ENCODE data around the gene CTDP1.

CTDP1 gene

DNA sequence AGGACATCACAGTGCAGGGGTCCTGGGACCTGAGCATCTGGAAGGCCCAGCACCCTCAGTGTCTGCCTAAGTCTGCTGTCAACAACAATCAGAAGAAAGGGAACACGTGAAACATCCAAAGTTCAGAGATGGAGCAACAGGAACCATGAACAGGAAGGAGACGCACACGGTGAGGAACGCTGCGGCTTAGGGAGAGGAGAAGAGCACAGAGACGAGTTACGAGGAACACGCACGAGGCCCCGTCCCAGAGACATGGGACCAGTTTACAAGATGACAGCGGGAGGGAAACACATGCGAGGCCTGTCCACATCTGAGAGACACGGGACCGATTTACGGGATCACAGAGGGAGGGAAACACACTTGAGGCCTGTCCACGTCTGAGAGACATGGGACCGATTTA is 115.2 kb downstream of the CTDP1 start:
- no peak for TF ChIP-seq CTCF (conservative IDR thresholded peaks at IDR 0.05; ENCODE audit: low read depth)
- ChIA-PET CTCF (no interaction called here), POLR2A (ENCODE audit: low non-redundant PET) (no interaction called here)
- no peak overlapping the region for H3K27ac ChIP-seq
- DNase-seq (ENCODE audit: low spot score): no peak

DNA sequence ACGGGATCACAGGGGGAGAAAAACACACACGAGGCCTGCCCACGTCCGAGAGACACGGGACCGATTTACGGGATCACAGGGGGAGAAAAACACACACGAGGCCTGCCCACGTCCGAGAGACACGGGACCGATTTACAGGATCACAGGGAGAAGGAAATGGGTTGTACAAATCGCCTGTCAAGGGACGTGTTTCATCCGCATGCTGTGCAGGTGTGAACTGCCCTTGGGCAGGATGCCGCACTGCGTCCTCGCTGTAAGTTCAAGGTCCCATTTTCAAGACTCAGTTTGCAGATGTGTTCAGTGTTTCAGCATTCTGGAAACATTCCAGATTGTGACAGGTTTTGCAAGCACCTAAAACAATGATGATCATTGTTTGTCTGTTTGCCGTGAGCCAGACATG is 115.8 kb downstream of the CTDP1 start:
- no peak overlapping the region for H3K27ac ChIP-seq
- DNase-seq (ENCODE audit: low spot score): no peak
- no peak for TF ChIP-seq CTCF (conservative IDR thresholded peaks at IDR 0.05; ENCODE audit: low read depth)
- CTCF ChIA-PET: no interaction called here
- POLR2A ChIA-PET (ENCODE audit: low non-redundant PET): no interaction called here

DNA sequence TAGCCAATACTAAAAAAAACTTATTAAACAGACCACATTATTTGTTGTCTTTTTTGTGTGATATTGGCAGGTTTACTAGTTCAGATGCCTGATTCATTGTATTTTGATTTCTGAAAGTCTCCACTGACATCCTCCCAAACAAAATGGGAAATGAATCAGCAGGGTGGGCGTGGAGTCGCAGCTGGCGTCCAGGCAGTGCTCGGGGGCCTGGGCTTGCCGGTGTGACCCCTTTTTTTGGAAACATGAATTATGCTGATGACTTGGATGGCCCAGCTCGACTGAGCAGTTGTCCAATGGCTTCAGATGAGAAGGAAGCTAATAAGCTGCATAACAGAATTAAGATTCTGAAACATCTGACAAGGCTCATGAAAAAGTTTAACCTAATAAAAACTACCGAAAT is 116.4 kb downstream of the CTDP1 start:
- ChIA-PET POLR2A (ENCODE audit: low non-redundant PET) (no interaction called here), CTCF (interaction anchor here (0.5 kb wide), 1 partner anchor 288 kb away, joined by 3 read pairs; no protein-coding TSS in a partner anchor)
- no peak for DNase-seq (ENCODE audit: low spot score)
- no peak overlapping the region for H3K27ac ChIP-seq
- no peak for TF ChIP-seq CTCF (conservative IDR thresholded peaks at IDR 0.05; ENCODE audit: low read depth)

- no peak for TF ChIP-seq CTCF (conservative IDR thresholded peaks at IDR 0.05; ENCODE audit: low read depth)
- ChIA-PET POLR2A (ENCODE audit: low non-redundant PET) (no interaction called here), CTCF (interaction anchor here (0.5 kb wide), 1 partner anchor 289 kb away, joined by 3 read pairs; no protein-coding TSS in a partner anchor)
- no peak overlapping the region for H3K27ac ChIP-seq
- DNase-seq (ENCODE audit: low spot score): no peak
Measured at GRCh38 chr18:79796531-79797405, 117.2 kb downstream of the CTDP1 start.

DNA sequence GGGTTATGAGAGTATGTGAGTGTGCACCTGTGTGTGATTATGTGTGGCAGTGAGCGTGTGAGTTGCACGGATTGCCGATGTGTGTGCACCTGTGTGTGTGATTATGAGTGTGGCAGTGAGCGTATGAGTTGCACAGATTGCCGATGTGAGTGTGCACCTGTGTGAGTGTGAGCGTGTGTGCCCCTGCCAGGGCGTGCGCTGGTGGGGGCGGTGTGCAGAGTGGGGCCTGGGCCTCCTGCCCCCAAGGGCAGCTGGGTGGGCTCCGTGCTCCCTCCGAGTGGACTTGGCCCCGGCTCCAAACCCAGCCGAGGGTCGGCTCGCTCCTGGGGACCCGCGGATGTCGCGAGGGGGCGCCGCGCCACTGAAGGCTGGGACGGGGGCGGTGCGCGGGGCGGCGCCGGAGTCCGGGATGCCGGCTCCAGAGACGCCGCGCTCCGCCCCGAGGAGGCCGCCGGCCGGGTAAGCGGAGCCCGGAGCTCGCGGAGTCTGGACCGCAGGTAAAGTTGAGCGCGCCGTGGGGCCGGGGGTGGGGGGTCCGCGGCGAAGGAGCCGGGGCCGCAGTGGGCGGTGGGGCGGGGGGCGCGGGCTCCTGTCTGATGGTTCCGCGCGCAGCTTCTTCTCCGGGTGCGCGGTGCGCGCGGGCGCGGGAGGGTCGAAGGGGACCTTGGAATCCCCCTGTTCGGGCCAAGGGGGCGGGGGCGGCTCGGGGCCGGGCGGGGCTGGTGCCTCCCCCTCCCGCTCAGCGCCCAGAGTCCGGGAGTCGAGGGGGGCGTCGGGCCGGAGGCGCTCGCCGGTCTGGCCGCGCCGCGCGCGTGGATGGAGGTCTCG is 118.1 kb downstream of the CTDP1 start, which contains the start of gene KCNG2:
TSS of gene KCNG2 (plus strand) at position 421 of the 828 bp plus-strand sequence. CDS start 65,730 bp downstream, outside the sequence.
- no peak within 1 kb of the TSS for H3K27ac ChIP-seq
- TF ChIP-seq CTCF (conservative IDR thresholded peaks at IDR 0.05; ENCODE audit: low read depth): no peak
- ChIA-PET POLR2A (ENCODE audit: low non-redundant PET) (no interaction called here), CTCF (no interaction called here)
- DNase-seq (ENCODE audit: low spot score): peak; percentile 13

GRCh38 chr18:79798346-79798998 is 118.9 kb downstream of the CTDP1 start:
- H3K27ac ChIP-seq: no peak overlapping the region
- no peak for TF ChIP-seq CTCF (conservative IDR thresholded peaks at IDR 0.05; ENCODE audit: low read depth)
- CTCF ChIA-PET: no interaction called here
- POLR2A ChIA-PET (ENCODE audit: low non-redundant PET): no interaction called here
- DNase-seq (ENCODE audit: low spot score): no peak

Data from RWPE1 (cell line).